GM12878 (cell line): ENCODE results near the gene CLN6. TPM values are rescaled to one million over a fixed set of nuclear protein-coding genes. Genes with fewer than 3 reads are reported as not detected.

ENCODE experiments used
- ATAC-seq: fragments of 200-7000 bp; cut with Tn5 transposase; 3 replicates; pipeline ENCODE4 v1.9.1; 2020; ENCODE audit warnings: mild to moderate bottlenecking, moderate library complexity
- BruUV-seq: library from RNA; stranded (reverse); fragments of 400-500 nt; replicated peaks from 2 replicates; lab custom pipeline; 2021; lab: Mats Ljungman, UMichigan
- CTCF ChIA-PET: fragments of 300-600 bp; sonication (Branson Sonifier 250); formaldehyde crosslinking; extraction: SDS; loops from one replicate; lab custom pipeline; 2021; ENCODE audit warnings: inconsistent platforms; lab: Yijun Ruan, JAX
- POLR2A ChIA-PET: fragments of 350-600 bp; formaldehyde crosslinking; extraction: SDS; loops from one replicate; lab custom pipeline; 2021; ENCODE audit warnings: inconsistent platforms; lab: Charles Lee
- RAD21 ChIA-PET: fragments of 300-600 bp; sonication (Branson Sonifier 250); formaldehyde crosslinking; loops from one replicate; lab custom pipeline; 2023; ENCODE audit warnings: antibody characterized with exemption; ENCODE audit not compliant: unreplicated experiment; lab: Charles Lee
- SMC1A ChIA-PET: fragments of 300-600 bp; sonication (Branson Sonifier 250); formaldehyde crosslinking; loops from one replicate; lab custom pipeline; 2023; ENCODE audit not compliant: unreplicated experiment, uncharacterized antibody; lab: Charles Lee
- DNase-seq: peaks from one replicate; pipeline ENCODE4 v3.0.0-alpha.2; 2011; ENCODE audit warnings: low read depth, low spot score
- FAIRE-seq: peaks from 3 replicates; lab custom pipeline; 2011; peaks lifted over from hg19 to GRCh38; lab: Jason Lieb, UNC
- H2AFZ ChIP-seq: 2 replicates; pipeline ENCODE4 v1.6.0; 2011; ENCODE audit warnings: low read depth, low read length, control low read depth; ENCODE audit not compliant: control insufficient read depth
- H3K27ac ChIP-seq: 2 replicates; pipeline ENCODE4 v1.5.1; 2011; ENCODE audit warnings: control low read depth; ENCODE audit not compliant: control insufficient read depth, insufficient read depth
- H3K27me3 ChIP-seq, 2 experiments: replicated peaks in 1 of 2; 2 replicates each; pipeline versions ENCODE4 v1.6.0 to v1.6.1; 2011; ENCODE audit warnings: low read length in 1 of 2; ENCODE audit not compliant: control insufficient read depth in 2 of 2, insufficient read depth in 2 of 2
- H3K36me3 ChIP-seq, 2 experiments: 2 replicates each; pipeline ENCODE4 v1.5.1; 2011; ENCODE audit warnings: low read length in 1 of 2; ENCODE audit not compliant: control insufficient read depth in 2 of 2, insufficient read depth in 2 of 2
- H3K4me1 ChIP-seq: 2 replicates; pipeline ENCODE4 v1.6.1; 2011; ENCODE audit warnings: mild to moderate bottlenecking, low read length, moderate library complexity, mixed read lengths; ENCODE audit not compliant: control insufficient read depth, insufficient read depth
- H3K4me2 ChIP-seq: 2 replicates; pipeline ENCODE4 v1.6.0; 2011; ENCODE audit warnings: control low read depth; ENCODE audit not compliant: control insufficient read depth, insufficient read depth
- H3K4me3 ChIP-seq: fragments of 200-600 bp; sonication (generic); 2 replicates; pipeline ENCODE4 v1.5.1; 2016
- H3K79me2 ChIP-seq: 2 replicates; pipeline ENCODE4 v1.6.0; 2011; ENCODE audit warnings: low read length; ENCODE audit not compliant: control insufficient read depth, insufficient read depth
- H3K9ac ChIP-seq: 2 replicates; pipeline ENCODE4 v1.8.0; 2011; ENCODE audit warnings: low read length, control low read depth, mixed read lengths; ENCODE audit not compliant: control insufficient read depth, insufficient read depth
- H3K9me3 ChIP-seq: replicated peaks from 3 replicates; pipeline ENCODE4 v1.5.1; 2011; ENCODE audit warnings: mild to moderate bottlenecking, low read length; ENCODE audit not compliant: control insufficient read depth, insufficient read depth
- H4K20me1 ChIP-seq: 2 replicates; pipeline ENCODE4 v1.6.0; 2011; ENCODE audit not compliant: control insufficient read depth, insufficient read depth
- BCL3 ChIP-seq: IDR thresholded peaks from 2 replicates; pipeline ENCODE4 v1.6.1; 2011; ENCODE audit warnings: borderline replicate concordance, low read depth, mild to moderate bottlenecking, moderate library complexity, low read length; ENCODE audit not compliant: insufficient read depth, poor library complexity, severe bottlenecking
- CHD4 ChIP-seq: fragments of 200-600 bp; sonication (generic); IDR thresholded peaks from 2 replicates; pipeline ENCODE4 v1.6.1; 2016; ENCODE audit warnings: mild to moderate bottlenecking
- E2F8 ChIP-seq: fragments of 450-650 bp; IDR thresholded peaks from 2 replicates; pipeline ENCODE4 v1.6.1; 2018; ENCODE audit warnings: mild to moderate bottlenecking, low read depth, moderate library complexity; ENCODE audit not compliant: partially characterized antibody
- E4F1 ChIP-seq: fragments of 450-650 bp; IDR thresholded peaks from 2 replicates; pipeline ENCODE4 v1.6.1; 2018; ENCODE audit warnings: borderline replicate concordance, mild to moderate bottlenecking; ENCODE audit not compliant: partially characterized antibody
- EGR1 ChIP-seq, 2 experiments: IDR thresholded peaks; 1 replicate in 1 of 2; 2 replicates in 1 of 2; pipeline ENCODE4 v1.6.1; 2011 to 2012; ENCODE audit warnings: low read depth in 2 of 2, low read length in 2 of 2, borderline replicate concordance in 1 of 2, mild to moderate bottlenecking in 1 of 2, moderate library complexity in 1 of 2
- ESRRA ChIP-seq: IDR thresholded peaks from 2 replicates; pipeline ENCODE4 v1.6.1; 2012; ENCODE audit warnings: mild to moderate bottlenecking, low read length, improper control_type of control experiment
- HSF1 ChIP-seq: fragments of 150-350 bp; IDR thresholded peaks from 2 replicates; pipeline ENCODE4 v1.6.1; 2014; ENCODE audit warnings: mild to moderate bottlenecking, low read depth, low read length
- IRF4 ChIP-seq: IDR thresholded peaks from 2 replicates; pipeline ENCODE4 v1.6.1; 2011; ENCODE audit warnings: low read depth, low read length
- JUNB ChIP-seq: IDR thresholded peaks from 2 replicates; pipeline ENCODE4 v1.6.1; 2016; ENCODE audit warnings: antibody characterized with exemption, mild to moderate bottlenecking
- KDM1A ChIP-seq: fragments of 200-600 bp; sonication (generic); IDR thresholded peaks from 2 replicates; pipeline ENCODE4 v1.6.1; 2016; ENCODE audit warnings: borderline replicate concordance
- NBN ChIP-seq: fragments of 450-650 bp; IDR thresholded peaks from 2 replicates; pipeline ENCODE4 v1.6.1; 2016
- NFXL1 ChIP-seq: fragments of 450-650 bp; IDR thresholded peaks from 2 replicates; pipeline ENCODE4 v1.6.1; 2017; ENCODE audit warnings: antibody characterized with exemption, mild to moderate bottlenecking, borderline replicate concordance
- SMC3 ChIP-seq: IDR thresholded peaks from 2 replicates; pipeline ENCODE4 v1.6.1; 2011; ENCODE audit warnings: low read length, improper control_type of control experiment, borderline replicate concordance
- YBX1 ChIP-seq: fragments of 450-650 bp; IDR thresholded peaks from 2 replicates; pipeline ENCODE4 v1.6.1; 2016; ENCODE audit warnings: antibody characterized with exemption
- ZNF217 ChIP-seq: fragments of 450-650 bp; IDR thresholded peaks from 2 replicates; pipeline ENCODE4 v1.6.1; 2017; ENCODE audit warnings: antibody characterized with exemption, mild to moderate bottlenecking
- WGBS: methylation state at CpG from one replicate; pipeline ENCODE4 v1.1.6; 2016; ENCODE audit warnings: low lambda C conversion rate; ENCODE audit not compliant: insufficient replicate concordance, insufficient coverage; ENCODE audit errors: missing lambda C conversion rate; 5-methylcytosine and 5-hydroxymethylcytosine counted together
- in situ Hi-C: fragments of 300-500 bp; cut with MboI; formaldehyde crosslinking; loops from 9 replicates; pipeline ENCODE4 v1.14.3; 2018; ENCODE audit warnings: mixed read lengths
- intact Hi-C: fragments of 100-400 bp; cut with micrococcal nuclease; formaldehyde crosslinking; loops from one replicate; pipeline ENCODE4 v1.14.2; 2022; ENCODE audit not compliant: unreplicated experiment
- polyA plus RNA-seq, 11 experiments: library from polyadenylated mRNA; depleted of rRNA in 4 of 11; unstranded in 6 of 11; stranded (reverse) in 5 of 11; fragments of >200 nt; fragmentation: Nextera tagmentation in 4 of 11; fragmentation: Illumina TruSeq in 1 of 11; extraction: Ambion mirVana in 4 of 11; extraction: Trizol in 1 of 11; gene quantifications; 1 replicate in 1 of 11; 2 replicates in 10 of 11; pipeline versions ENCODE4 v1.2.1 to v1.2.3, GENCODE V29; 2011 to 2016; ENCODE audit warnings: inconsistent platforms in 2 of 11, missing spikeins in 2 of 11, low read depth in 1 of 11
- total RNA-seq, 4 experiments: library from RNA; depleted of rRNA in 3 of 4; stranded (reverse); fragments of >200 nt in 3 of 4; fragmentation: Illumina TruSeq in 1 of 4; extraction: Trizol in 1 of 4; gene quantifications; 2 replicates each; pipeline versions ENCODE4 v1.2.1 to v1.2.3, GENCODE V29; 2013 to 2021

The CLN6 gene
- total and polyA plus RNA-seq, 10 of the 15 experiments (the other 5 are each of a cell fraction or from before 2014, with no cell fraction given) = 0.74 to 69.0 (median 30.3) TPM

- H3K27ac ChIP-seq = peak overlapping the region; percentile 69
- H3K9ac ChIP-seq = peak overlapping the region; percentile 62
- 65% methylated on average over 7 of the region's 7 CpGs for WGBS
- H3K4me1 ChIP-seq = peaks cover 20% of the 10 kb centered on the region
- no TSS peak for BruUV-seq
- ChIA-PET SMC1A (no interaction called here), RAD21 (interaction anchor here (1.0 kb wide), 1 partner anchor 347 kb away, joined by 4 read pairs; no protein-coding TSS in a partner anchor), POLR2A (interaction anchor here (1.0 kb wide), 1 partner anchor 155 kb away, joined by 3 read pairs; the partner anchor contains the start of gene PIAS1), CTCF (interaction anchor here (0.9 kb wide), 1 partner anchor 346 kb away, joined by 6 read pairs; no protein-coding TSS in a partner anchor)
- H2AFZ ChIP-seq = peak overlapping the region; percentile 74
- DNase-seq (no peak), FAIRE-seq (no peak), ATAC-seq (no peak)
- H3K79me2 ChIP-seq = peaks cover 2% of the 10 kb centered on the region
- peaks cover 10 to 25% of the 10 kb centered on the region in 2 experiments; a peak in 3 of 4 replicates for H3K36me3 ChIP-seq
- no peak overlapping the region for H3K4me3 ChIP-seq
- no peaks in the 10 kb centered on the region for H3K27me3 ChIP-seq
- peak overlapping the region; percentile 71 for H3K4me2 ChIP-seq
- no peaks in the 10 kb centered on the region for H4K20me1 ChIP-seq
- H3K9me3 ChIP-seq = no peaks in the 10 kb centered on the region
- in situ Hi-C loops (no loop called here), intact Hi-C loops (no loop called here)
- no peak for TF ChIP-seq BCL3
- TF ChIP-seq E2F8 = no peak
- no peak for TF ChIP-seq CHD4
- no peak for TF ChIP-seq E4F1
- no peak for TF ChIP-seq NBN
- TF ChIP-seq YBX1 = no peak
- no peak for TF ChIP-seq SMC3
- no peak for TF ChIP-seq NFXL1
- TF ChIP-seq IRF4 = no peak
- TF ChIP-seq EGR1 (IDR thresholded peaks at IDR 0.05; ENCODE audit: borderline replicate concordance in 1 of 2, low read depth in 2 of 2, low read length in 2 of 2) = no peak
- no peak for TF ChIP-seq JUNB
- TF ChIP-seq ZNF217 = no peak
- no peak for TF ChIP-seq HSF1
- no peak for TF ChIP-seq KDM1A
- TF ChIP-seq ESRRA = no peak
These were observed 20.3 kb downstream of the CLN6 start for GRCh38 chr15:68209272-68209671.
